Ishikawa (cell line): ENCODE measurements around the gene AGAP1.

Experiments
- CEBPB ChIP-seq: IDR thresholded peaks from 2 replicates; pipeline ENCODE4 v1.6.1; 2012
- CREB1 ChIP-seq: IDR thresholded peaks from 2 replicates; pipeline ENCODE4 v1.6.1; 2012; ENCODE audit warnings: low read depth
- EGR1 ChIP-seq: IDR thresholded peaks from 2 replicates; pipeline ENCODE4 v1.6.1; 2012
- EP300 ChIP-seq: IDR thresholded peaks from 2 replicates; pipeline ENCODE4 v1.6.1; 2012; ENCODE audit warnings: borderline replicate concordance
- FOXM1 ChIP-seq: IDR thresholded peaks from 2 replicates; pipeline ENCODE4 v1.6.1; 2012; ENCODE audit warnings: low read depth, borderline replicate concordance
- MAX ChIP-seq: IDR thresholded peaks from 2 replicates; pipeline ENCODE4 v1.6.1; 2012
- NFIC ChIP-seq: IDR thresholded peaks from 2 replicates; pipeline ENCODE4 v1.6.1; 2012
- RAD21 ChIP-seq: IDR thresholded peaks from 2 replicates; pipeline ENCODE4 v1.6.1; 2012; ENCODE audit warnings: low read depth
- REST ChIP-seq: IDR thresholded peaks from 2 replicates; pipeline ENCODE4 v1.6.1; 2012; ENCODE audit warnings: low read depth, mild to moderate bottlenecking
- TAF1 ChIP-seq: IDR thresholded peaks from 2 replicates; pipeline ENCODE4 v1.6.1; 2012; ENCODE audit warnings: low read depth, mild to moderate bottlenecking
- TCF12 ChIP-seq: IDR thresholded peaks from 2 replicates; pipeline ENCODE4 v1.6.1; 2012; ENCODE audit warnings: low read depth
- TEAD4 ChIP-seq: IDR thresholded peaks from 2 replicates; pipeline ENCODE4 v1.6.1; 2012
- USF1 ChIP-seq: IDR thresholded peaks from 2 replicates; pipeline ENCODE4 v1.6.1; 2012
- YY1 ChIP-seq: IDR thresholded peaks from 2 replicates; pipeline ENCODE4 v1.6.1; 2012; ENCODE audit warnings: low read depth
- ZBTB7A ChIP-seq: IDR thresholded peaks from 2 replicates; pipeline ENCODE4 v1.6.1; 2012; ENCODE audit warnings: low read depth

The AGAP1 gene

GRCh38 chr2:235693279-235693678 lies 199.4 kb downstream of the AGAP1 start:
- TF ChIP-seq YY1 (no peak), CEBPB (no peak), USF1 (no peak)

GRCh38 chr2:235694721-235695601 lies 201.1 kb downstream of the AGAP1 start:
- TF ChIP-seq CEBPB (no peak), FOXM1 (no peak), RAD21 (no peak), REST (no peak), YY1 (no peak), MAX (no peak), NFIC (no peak), CREB1 (no peak), TAF1 (no peak), EP300 (no peak), ZBTB7A (no peak), EGR1 (no peak), USF1 (no peak), TCF12 (no peak), TEAD4 (no peak)

GRCh38 chr2:235695602-235695895 lies 201.7 kb downstream of the AGAP1 start:
- TF ChIP-seq TCF12 (no peak), YY1 (no peak), EGR1 (no peak), FOXM1 (no peak), TAF1 (no peak), ZBTB7A (no peak), REST (no peak), RAD21 (no peak), TEAD4 (no peak), MAX (no peak), USF1 (no peak), CEBPB (no peak), CREB1 (no peak), NFIC (no peak), EP300 (no peak)

GRCh38 chr2:235697041-235697440 lies 203.2 kb downstream of the AGAP1 start:
- no peak for TF ChIP-seq CEBPB
- TF ChIP-seq TCF12 = no peak
- TF ChIP-seq EP300 = no peak

GRCh38 chr2:235698028-235698427 lies 204.2 kb downstream of the AGAP1 start:
- TF ChIP-seq ZBTB7A = no peak
- TF ChIP-seq CEBPB = no peak
- TF ChIP-seq RAD21 = no peak

- TF ChIP-seq MAX = no peak
- no peak for TF ChIP-seq CREB1
- no peak for TF ChIP-seq EP300
- TF ChIP-seq USF1 = no peak
- no peak for TF ChIP-seq YY1
- TF ChIP-seq TCF12 = no peak
- TF ChIP-seq EGR1 = no peak
- no peak for TF ChIP-seq ZBTB7A
- no peak for TF ChIP-seq CEBPB
- TF ChIP-seq NFIC = no peak
- no peak for TF ChIP-seq TAF1
- no peak for TF ChIP-seq RAD21
- TF ChIP-seq REST = no peak
- no peak for TF ChIP-seq FOXM1
- no peak for TF ChIP-seq TEAD4
Measured at GRCh38 chr2:235698491-235698890, 204.6 kb downstream of the AGAP1 start.
